ENCODE results near the gene CASQ1. TPM values are rescaled to one million over a fixed set of nuclear protein-coding genes. Genes with fewer than 3 reads are reported as not detected.

The CASQ1 gene
- 0.41 TPM for total RNA-seq
- long read RNA-seq, result 0 reads

GRCh38 chr1:160189649-160190625 is at the start of gene CASQ1:
Gene CASQ1, plus strand, starts transcription at chr1:160190575. Its CDS starts 177 bp downstream, at chr1:160190752.
- DNase-seq (no peak), ATAC-seq (no peak)
- Histone ChIP-seq H3K9me3 (no peaks in the 10 kb centered on the region), H3K27me3 (no peaks in the 10 kb centered on the region), H3K27ac (no peak within 1 kb of the TSS), H3K4me3 (no peak within 1 kb of the TSS), H3K36me3 (no peaks in the 10 kb centered on the region), H3K4me1 (peaks cover 4% of the 10 kb centered on the region)
- no peak for TF ChIP-seq CTCF (IDR thresholded peaks at IDR 0.05)
- intact Hi-C loops (cut with DNase I), result loop anchor here (10.0 kb wide), 1 partner anchor 65 kb away; no protein-coding TSS in a partner anchor

GRCh38 chr1:160143695-160144094 is 46.7 kb upstream of the CASQ1 start:
- DNase-seq (no peak), ATAC-seq (peak; percentile 93)
- Histone ChIP-seq H3K4me1 (no peaks in the 10 kb centered on the region), H3K9me3 (no peaks in the 10 kb centered on the region), H3K4me3 (no peak overlapping the region), H3K27ac (no peak overlapping the region), H3K36me3 (no peaks in the 10 kb centered on the region), H3K27me3 (no peaks in the 10 kb centered on the region)
- intact Hi-C loops (cut with DNase I), result no loop called here
- no peak for TF ChIP-seq CTCF (IDR thresholded peaks at IDR 0.05)

- no peak for TF ChIP-seq CTCF (IDR thresholded peaks at IDR 0.05)
- Histone ChIP-seq H3K27ac (no peak overlapping the region), H3K27me3 (no peaks in the 10 kb centered on the region), H3K4me1 (no peaks in the 10 kb centered on the region), H3K9me3 (no peaks in the 10 kb centered on the region), H3K36me3 (no peaks in the 10 kb centered on the region), H3K4me3 (no peak overlapping the region)
- ATAC-seq (no peak), DNase-seq (no peak)
- intact Hi-C loops (cut with DNase I), result no loop called here
Observed at GRCh38 chr1:160144921-160145320, 45.5 kb upstream of the CASQ1 start.

- intact Hi-C loops (cut with DNase I), result no loop called here
- Histone ChIP-seq H3K4me1 (no peaks in the 10 kb centered on the region), H3K36me3 (no peaks in the 10 kb centered on the region), H3K4me3 (no peak overlapping the region), H3K27ac (no peak overlapping the region), H3K27me3 (no peaks in the 10 kb centered on the region), H3K9me3 (no peaks in the 10 kb centered on the region)
- no peak for DNase-seq
- no peak for ATAC-seq
- no peak for TF ChIP-seq CTCF (IDR thresholded peaks at IDR 0.05)
Observed at GRCh38 chr1:160146107-160146506, 44.3 kb upstream of the CASQ1 start.

GRCh38 chr1:160148121-160148520 is 42.3 kb upstream of the CASQ1 start:
- Histone ChIP-seq H3K9me3 (no peaks in the 10 kb centered on the region), H3K27me3 (no peaks in the 10 kb centered on the region), H3K4me3 (no peak overlapping the region), H3K36me3 (no peaks in the 10 kb centered on the region), H3K4me1 (no peaks in the 10 kb centered on the region), H3K27ac (no peak overlapping the region)
- intact Hi-C loops (cut with DNase I), result no loop called here
- DNase-seq (no peak), ATAC-seq (no peak)
- TF ChIP-seq CTCF (IDR thresholded peaks at IDR 0.05), result no peak

Measured in upper lobe of right lung (tissue), 1 donor.